Fibroblast of peridontal ligament (primary cell): ENCODE measurements around the gene GPALPP1.
"Not testable (repeated sequence)": the region's sequence is repeated elsewhere in the genome, so short reads cannot be mapped to it uniquely, and the experiment has no call there.

Experiments used
- DNase-seq: peaks from one replicate; pipeline ENCODE4 v3.0.0-alpha.2; 2010; ENCODE audit errors: extremely low read depth

GPALPP1 gene

GRCh38 chr13:45063261-45063860 lies 74.0 kb downstream of the GPALPP1 start:
- DNase-seq = peak; percentile 61

GRCh38 chr13:45063889-45064288 lies 74.6 kb downstream of the GPALPP1 start:
- DNase-seq = not testable (repeated sequence)

- DNase-seq = no peak
Observed at GRCh38 chr13:45064889-45065288, 75.6 kb downstream of the GPALPP1 start.

DNA sequence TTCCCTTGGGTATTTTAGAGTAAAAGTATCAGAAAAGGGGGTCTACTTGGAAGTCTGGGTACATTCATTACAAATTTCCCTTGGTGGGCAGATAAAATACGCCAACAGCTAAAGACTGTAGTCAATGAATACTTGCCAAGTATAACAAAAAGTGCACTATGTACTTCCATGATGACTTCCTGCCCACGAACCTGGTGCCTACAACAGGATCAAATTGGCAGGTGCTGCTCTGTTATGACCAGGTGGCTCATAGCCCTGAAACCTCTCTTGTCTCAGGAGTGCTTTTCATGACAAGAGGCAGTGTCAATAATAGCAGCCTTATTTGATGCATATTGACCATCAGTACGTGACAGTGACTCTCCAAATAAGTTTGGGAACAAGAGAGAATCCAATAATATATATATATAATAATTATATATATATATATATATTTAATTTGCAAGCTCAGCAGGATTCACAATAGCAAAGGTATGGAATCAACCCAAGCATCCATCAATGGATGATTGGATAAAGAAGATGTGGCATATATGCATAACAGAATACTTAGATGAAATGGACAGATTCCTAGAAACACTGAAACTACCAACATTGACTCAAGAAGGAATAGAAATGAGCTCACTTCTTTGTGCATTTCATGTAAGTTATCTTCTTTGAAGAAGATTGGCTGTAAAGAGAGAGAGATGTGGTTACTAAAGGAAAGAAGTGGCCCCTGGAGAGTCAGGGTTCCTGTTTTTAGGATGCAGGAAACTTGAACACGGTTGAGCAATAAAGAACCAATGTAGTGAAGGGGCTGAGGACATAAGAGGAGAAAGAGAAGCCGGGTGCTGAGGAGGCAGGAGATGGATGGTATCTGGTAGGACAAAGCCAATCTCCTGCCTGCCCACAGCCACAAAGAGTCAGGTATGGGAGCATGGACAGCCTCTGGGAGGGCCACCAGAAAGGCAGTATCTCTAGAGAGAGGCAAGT lies 79.0 kb downstream of the GPALPP1 start:
- DNase-seq = no peak

DNA sequence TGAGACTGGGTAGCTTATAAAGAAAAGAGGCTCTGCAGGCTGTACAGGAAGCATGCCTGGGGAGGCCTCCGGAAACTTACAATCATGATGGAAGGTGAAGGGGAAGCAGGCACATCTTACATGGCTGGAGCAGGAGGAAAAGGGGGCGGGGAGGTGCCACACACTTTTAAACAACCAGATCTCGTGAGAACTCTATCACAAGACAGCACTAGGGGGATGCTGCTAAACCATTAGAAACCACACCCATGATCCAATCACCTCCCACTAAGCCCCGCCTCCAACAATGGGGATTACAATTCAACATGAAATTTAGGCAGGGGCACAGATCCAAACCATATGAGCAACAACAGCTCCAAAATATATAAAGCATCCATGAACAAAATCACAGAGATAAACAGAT lies 84.5 kb downstream of the GPALPP1 start:
- no peak for DNase-seq

- no peak for DNase-seq
Observed at GRCh38 chr13:45074721-45075120, 85.4 kb downstream of the GPALPP1 start.

DNA sequence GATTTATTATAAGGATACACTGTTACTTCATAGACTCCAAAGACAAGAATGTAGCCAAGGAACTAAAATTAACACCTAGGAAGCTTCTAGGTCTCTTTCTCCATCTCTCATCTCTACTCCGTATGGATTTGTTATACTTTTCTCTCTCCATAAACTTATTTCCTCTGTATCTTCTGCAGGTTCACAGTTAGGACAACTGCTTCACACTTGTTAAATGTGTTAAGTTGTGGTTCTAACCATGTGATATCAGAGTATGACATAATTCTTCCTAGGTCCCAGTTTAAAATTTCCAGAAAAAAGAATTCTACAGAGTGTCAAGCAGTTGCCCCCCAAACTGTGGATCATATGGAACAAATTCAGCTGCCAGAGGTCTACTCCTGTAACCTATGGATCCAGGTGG lies 88.7 kb downstream of the GPALPP1 start:
- DNase-seq = no peak
